Measurements from ENCODE around the gene FAM120B.
"Not testable (repeated sequence)": the region's sequence is repeated elsewhere in the genome, so short reads cannot be mapped to it uniquely, and the experiment has no call there.

Gene FAM120B

GRCh38 chr6:170262489-170263088 lies 44.0 kb upstream of the FAM120B start:
- H3K9me3 ChIP-seq (ENCODE audit: low read length): no peaks in the 10 kb centered on the region
- TF ChIP-seq CTCF (IDR thresholded peaks at IDR 0.05; ENCODE audit: low read length) (no peak), EZH2 (IDR thresholded peaks at IDR 0.05; ENCODE audit: borderline replicate concordance, low read length) (no peak)
- H3K27ac ChIP-seq (ENCODE audit: low read depth, low read length, poor library complexity, severe bottlenecking): no peak overlapping the region
- no peaks in the 10 kb centered on the region for H3K9me2 ChIP-seq (ENCODE audit: low read depth, low read length)
- no peak overlapping the region for H3K9ac ChIP-seq (ENCODE audit: low read length)
- no peaks in the 10 kb centered on the region for H4K20me1 ChIP-seq (ENCODE audit: insufficient read depth, low read length)
- no peaks in the 10 kb centered on the region for H3K36me3 ChIP-seq (ENCODE audit: insufficient read depth, low read length)
- no peak overlapping the region for H3K4me3 ChIP-seq (ENCODE audit: low read depth, low read length, poor library complexity, severe bottlenecking)
- H3K4me2 ChIP-seq (ENCODE audit: low read length): no peak overlapping the region
- H3K79me2 ChIP-seq (ENCODE audit: insufficient read depth, low read length): no peaks in the 10 kb centered on the region
- no peak overlapping the region for H2AFZ ChIP-seq (ENCODE audit: low read length)
- H3F3A ChIP-seq (ENCODE audit: insufficient read depth, low read length): no peaks in the 10 kb centered on the region
- H3K27me3 ChIP-seq (ENCODE audit: insufficient read depth, low read length): peaks cover 4% of the 10 kb centered on the region; the same call in 1 of the 2 replicates
- no peaks in the 10 kb centered on the region for H3K4me1 ChIP-seq (ENCODE audit: insufficient read depth, low read length, severe bottlenecking)

- H3K9ac ChIP-seq (ENCODE audit: low read length): no peak overlapping the region
- H3F3A ChIP-seq (ENCODE audit: insufficient read depth, low read length): no peaks in the 10 kb centered on the region
- no peak overlapping the region for H3K4me2 ChIP-seq (ENCODE audit: low read length)
- no peaks in the 10 kb centered on the region for H3K9me3 ChIP-seq (ENCODE audit: low read length)
- no peaks in the 10 kb centered on the region for H3K36me3 ChIP-seq (ENCODE audit: insufficient read depth, low read length)
- no peak overlapping the region for H3K4me3 ChIP-seq (ENCODE audit: low read depth, low read length, poor library complexity, severe bottlenecking)
- no peak overlapping the region for H3K27ac ChIP-seq (ENCODE audit: low read depth, low read length, poor library complexity, severe bottlenecking)
- H3K79me2 ChIP-seq (ENCODE audit: insufficient read depth, low read length): no peaks in the 10 kb centered on the region
- H2AFZ ChIP-seq (ENCODE audit: low read length): no peak overlapping the region
- no peaks in the 10 kb centered on the region for H3K4me1 ChIP-seq (ENCODE audit: insufficient read depth, low read length, severe bottlenecking)
- TF ChIP-seq EZH2 (IDR thresholded peaks at IDR 0.05; ENCODE audit: borderline replicate concordance, low read length) (no peak), CTCF (IDR thresholded peaks at IDR 0.05; ENCODE audit: low read length) (no peak)
- no peaks in the 10 kb centered on the region for H4K20me1 ChIP-seq (ENCODE audit: insufficient read depth, low read length)
- no peaks in the 10 kb centered on the region for H3K27me3 ChIP-seq (ENCODE audit: insufficient read depth, low read length)
- H3K9me2 ChIP-seq (ENCODE audit: low read depth, low read length): no peaks in the 10 kb centered on the region
Observed at GRCh38 chr6:170263410-170263809, 43.1 kb upstream of the FAM120B start.

GRCh38 chr6:170264086-170264485 lies 42.5 kb upstream of the FAM120B start:
- Histone ChIP-seq H2AFZ (ENCODE audit: low read length) (no peak overlapping the region), H3K27me3 (ENCODE audit: insufficient read depth, low read length) (no peaks in the 10 kb centered on the region), H3K4me2 (ENCODE audit: low read length) (no peak overlapping the region), H3K79me2 (ENCODE audit: insufficient read depth, low read length) (no peaks in the 10 kb centered on the region), H3K27ac (ENCODE audit: low read depth, low read length, poor library complexity, severe bottlenecking) (no peak overlapping the region), H3K4me1 (ENCODE audit: insufficient read depth, low read length, severe bottlenecking) (no peaks in the 10 kb centered on the region), H3K36me3 (ENCODE audit: insufficient read depth, low read length) (no peaks in the 10 kb centered on the region), H3K9me3 (ENCODE audit: low read length) (no peaks in the 10 kb centered on the region), H3K4me3 (ENCODE audit: low read depth, low read length, poor library complexity, severe bottlenecking) (no peak overlapping the region), H3K9me2 (ENCODE audit: low read depth, low read length) (no peaks in the 10 kb centered on the region), H4K20me1 (ENCODE audit: insufficient read depth, low read length) (no peaks in the 10 kb centered on the region), H3F3A (ENCODE audit: insufficient read depth, low read length) (no peaks in the 10 kb centered on the region), H3K9ac (ENCODE audit: low read length) (no peak overlapping the region)
- TF ChIP-seq CTCF (IDR thresholded peaks at IDR 0.05; ENCODE audit: low read length) (no peak), EZH2 (IDR thresholded peaks at IDR 0.05; ENCODE audit: borderline replicate concordance, low read length) (no peak)

GRCh38 chr6:170264644-170265043 lies 41.9 kb upstream of the FAM120B start:
- H3K36me3 ChIP-seq (ENCODE audit: insufficient read depth, low read length); H3K9ac ChIP-seq (ENCODE audit: low read length); H3K4me1 ChIP-seq (ENCODE audit: insufficient read depth, low read length, severe bottlenecking); H3K4me3 ChIP-seq (ENCODE audit: low read depth, low read length, poor library complexity, severe bottlenecking); H3K79me2 ChIP-seq (ENCODE audit: insufficient read depth, low read length); H3K27ac ChIP-seq (ENCODE audit: low read depth, low read length, poor library complexity, severe bottlenecking); H4K20me1 ChIP-seq (ENCODE audit: insufficient read depth, low read length); H3K9me3 ChIP-seq (ENCODE audit: low read length); H3K4me2 ChIP-seq (ENCODE audit: low read length); H3K9me2 ChIP-seq (ENCODE audit: low read depth, low read length); H2AFZ ChIP-seq (ENCODE audit: low read length); H3F3A ChIP-seq (ENCODE audit: insufficient read depth, low read length); H3K27me3 ChIP-seq (ENCODE audit: insufficient read depth, low read length): not testable (repeated sequence)
